Kidney tubule cell (primary cell): ENCODE data around the gene CAMK2G.
A peak's percentile ranks its signal among the peaks of the same experiment; 100 is the strongest.
"Not testable (repeated sequence)": the region's sequence is repeated elsewhere in the genome, so short reads cannot be mapped to it uniquely, and the experiment has no call there.

ENCODE experiments used
- DNase-seq: peaks from one replicate; pipeline ENCODE4 v3.0.0-alpha.2; 2018; ENCODE audit warnings: low spot score

The CAMK2G gene

DNA sequence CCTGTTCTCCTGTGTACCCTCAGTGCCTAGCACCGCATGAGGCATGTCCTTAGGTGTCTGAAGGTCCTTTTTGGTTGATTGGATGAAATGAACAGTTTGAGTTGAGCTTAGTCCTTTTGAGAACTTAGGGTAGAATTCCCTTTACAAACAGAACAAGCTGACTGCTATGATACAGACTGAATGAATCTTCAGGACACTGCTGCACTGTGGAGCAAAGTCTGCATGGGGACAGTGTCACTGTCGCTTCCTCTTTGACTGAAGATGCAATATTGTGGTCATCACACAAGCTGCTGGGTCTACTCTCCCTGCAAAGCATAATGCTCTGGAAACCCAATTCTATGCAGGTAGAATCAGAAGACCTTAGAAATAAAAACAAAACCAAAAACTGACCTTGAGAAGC, 28.0 kb upstream of the CAMK2G start:
- DNase-seq: no peak

DNA sequence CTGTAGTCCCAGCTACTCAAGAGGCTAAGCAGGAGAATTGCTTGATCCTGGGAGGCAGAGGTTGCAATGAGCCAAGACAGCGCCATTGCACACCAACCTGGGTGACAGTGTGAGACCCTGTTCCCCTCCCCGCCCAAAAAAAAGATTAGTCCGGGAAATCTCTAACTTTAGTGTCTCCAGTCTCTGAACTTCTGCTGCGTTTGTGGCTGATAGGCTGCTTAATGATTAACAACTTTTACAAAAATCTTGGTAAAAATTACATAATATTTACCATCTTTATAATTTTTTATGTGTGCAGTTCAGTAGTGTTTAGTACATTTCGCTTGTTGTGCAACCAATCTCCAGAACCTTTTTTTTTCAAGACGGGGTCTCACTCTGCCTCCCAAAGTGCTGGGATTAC, 26.9 kb upstream of the CAMK2G start:
- DNase-seq: no peak

DNA sequence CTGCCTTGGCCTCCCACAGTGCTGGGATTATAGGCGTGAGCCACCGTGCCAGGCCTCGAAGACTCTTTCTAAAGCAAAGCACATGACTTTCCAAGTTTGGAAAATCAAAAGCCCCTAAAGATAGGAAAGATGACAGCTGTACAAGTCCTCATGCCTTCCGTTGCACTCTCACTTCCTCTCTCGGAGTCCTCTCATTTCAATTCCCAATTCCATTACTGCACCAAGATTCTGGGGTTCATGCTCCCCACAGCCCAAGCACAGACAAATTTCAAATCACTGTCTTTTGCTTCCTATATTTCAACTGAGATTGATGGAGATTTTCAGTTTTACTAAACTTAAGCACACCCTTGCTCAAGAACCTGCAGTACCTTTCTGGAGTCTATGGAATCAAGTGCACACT, 25.7 kb upstream of the CAMK2G start:
- DNase-seq: no peak

DNA sequence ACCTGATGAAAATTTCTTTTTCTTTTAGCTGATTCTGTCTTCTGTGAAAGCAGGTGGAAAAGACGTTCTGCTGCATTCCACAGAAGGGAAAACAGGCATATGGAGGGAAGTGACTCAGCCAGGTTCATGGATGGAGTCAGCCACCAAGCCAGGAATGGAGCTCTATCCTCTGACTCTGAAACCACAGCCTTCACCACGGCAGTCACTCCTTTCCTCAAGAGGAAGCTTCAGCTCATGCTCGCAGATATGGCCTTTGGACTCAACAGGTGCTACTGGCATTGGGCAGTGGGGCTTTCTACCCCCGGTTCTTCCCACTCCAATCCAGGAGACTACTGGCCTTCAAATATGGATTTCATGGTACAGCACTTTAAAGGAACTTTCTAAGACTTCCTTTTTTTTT, 25.1 kb upstream of the CAMK2G start:
- DNase-seq: peak; percentile 98

DNA sequence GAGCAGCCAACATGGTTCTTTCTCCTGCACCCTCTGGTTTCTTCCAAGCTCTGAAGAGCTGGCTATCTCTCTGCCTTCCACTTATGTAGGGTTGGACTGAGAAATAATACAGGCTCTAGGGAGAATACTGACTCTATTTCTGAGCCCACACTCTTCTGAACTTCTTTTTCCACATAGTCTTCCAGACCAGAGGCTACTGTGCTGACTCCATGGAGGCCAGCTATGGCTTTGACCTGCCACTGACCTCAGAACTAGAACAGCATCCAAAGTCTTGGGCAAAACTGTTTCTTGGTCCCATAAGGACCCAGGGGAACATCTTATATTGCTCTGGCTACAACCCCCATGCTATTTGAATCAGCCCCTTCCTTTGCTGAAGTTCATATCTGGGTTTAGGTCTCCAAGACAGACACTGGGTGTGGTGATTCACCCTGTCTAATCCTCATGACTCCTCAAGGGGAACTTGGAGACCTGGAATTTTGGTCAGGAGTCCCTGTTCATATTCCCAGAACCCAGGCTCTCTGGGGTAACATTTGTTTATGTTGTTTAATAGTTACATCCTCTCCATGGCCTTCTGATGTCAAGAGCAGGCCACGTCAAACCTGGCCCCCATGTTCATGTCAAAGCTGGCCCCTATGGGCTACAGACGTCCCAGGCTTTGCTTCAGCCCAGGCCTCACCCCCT, 24.5 kb upstream of the CAMK2G start:
- peak; percentile 85 for DNase-seq

- DNase-seq: no peak
Measured at GRCh38 chr10:73897693-73898092, 23.3 kb upstream of the CAMK2G start.

- not testable (repeated sequence) for DNase-seq
Measured at GRCh38 chr10:73895381-73895780, 21.0 kb upstream of the CAMK2G start.

- DNase-seq: peak; percentile 95
Measured at GRCh38 chr10:73894245-73894971, 20.1 kb upstream of the CAMK2G start.

DNA sequence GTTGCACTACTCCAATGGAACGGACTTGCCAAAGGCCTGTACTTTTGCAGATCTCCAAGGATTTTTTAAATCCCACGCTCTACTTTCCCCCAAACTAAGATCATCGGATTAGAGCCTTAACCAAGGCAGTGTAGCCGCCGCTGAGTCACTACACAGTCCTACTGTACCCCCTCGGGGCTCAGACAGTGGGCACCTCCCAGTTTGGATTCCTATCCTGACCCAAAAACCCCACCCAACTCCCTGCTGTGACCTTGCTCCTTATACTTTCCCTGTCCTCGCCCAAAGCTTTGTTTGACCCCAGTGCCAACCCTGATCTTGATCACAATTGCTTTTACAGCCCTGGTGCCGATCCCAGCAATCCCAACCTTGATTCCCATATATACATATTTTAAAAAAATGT, 19.1 kb upstream of the CAMK2G start:
- DNase-seq: no peak

DNA sequence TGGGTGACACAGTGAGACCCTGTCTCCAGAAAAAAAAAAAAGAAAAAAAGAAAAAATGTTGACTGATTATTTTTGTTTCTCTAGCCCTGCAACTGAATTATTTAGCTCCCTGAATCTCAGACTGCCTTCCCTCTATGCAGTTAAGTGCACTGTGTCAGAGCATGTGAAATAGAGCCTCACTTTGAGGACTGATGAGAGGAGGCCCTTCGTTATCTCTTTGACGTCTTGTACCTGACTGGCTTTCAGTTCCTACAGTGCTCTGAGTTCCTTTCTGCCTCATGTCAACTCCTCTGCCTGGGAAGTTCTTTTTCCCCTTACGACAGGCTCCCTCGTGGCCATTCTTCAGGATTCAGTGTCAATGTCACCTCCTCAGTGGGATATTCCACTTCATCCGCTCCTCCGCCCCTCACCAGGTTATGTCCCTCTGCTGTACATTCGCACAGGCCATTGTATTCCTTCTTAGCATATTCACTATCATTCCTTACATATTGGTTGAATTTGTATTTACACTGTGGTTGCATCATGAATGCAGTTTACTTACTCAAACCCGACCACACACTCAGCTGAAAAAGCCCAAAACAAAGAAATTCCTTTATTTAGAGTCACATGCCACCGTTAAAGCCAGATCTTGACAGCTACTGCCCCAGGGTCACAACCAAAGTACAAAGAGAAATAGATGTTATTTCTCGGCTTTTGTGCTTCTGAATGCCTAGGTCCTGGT, 18.1 kb upstream of the CAMK2G start:
- DNase-seq: no peak

- DNase-seq: no peak
Measured at GRCh38 chr10:73891540-73891939, 17.2 kb upstream of the CAMK2G start.

DNA sequence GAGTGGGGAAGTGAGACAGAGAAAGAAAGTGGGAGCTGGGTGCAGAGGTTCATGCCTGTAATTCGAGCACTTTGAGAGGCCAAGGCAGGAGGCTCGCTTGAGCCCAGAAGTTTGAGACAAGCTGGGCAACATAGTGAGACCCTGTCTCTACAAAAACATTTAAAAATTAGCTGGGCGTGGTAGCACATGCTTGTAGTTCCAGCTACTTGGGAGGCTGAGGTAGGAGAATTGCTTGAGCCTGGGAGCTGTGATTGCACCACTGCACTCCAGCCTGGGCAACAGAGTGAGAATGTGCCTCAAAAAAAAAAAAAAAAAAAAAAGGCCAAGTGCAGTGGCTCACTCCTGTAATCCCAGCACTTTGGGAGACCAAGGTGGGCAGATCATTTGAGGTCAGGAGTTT, 16.5 kb upstream of the CAMK2G start:
- DNase-seq: not testable (repeated sequence)

DNA sequence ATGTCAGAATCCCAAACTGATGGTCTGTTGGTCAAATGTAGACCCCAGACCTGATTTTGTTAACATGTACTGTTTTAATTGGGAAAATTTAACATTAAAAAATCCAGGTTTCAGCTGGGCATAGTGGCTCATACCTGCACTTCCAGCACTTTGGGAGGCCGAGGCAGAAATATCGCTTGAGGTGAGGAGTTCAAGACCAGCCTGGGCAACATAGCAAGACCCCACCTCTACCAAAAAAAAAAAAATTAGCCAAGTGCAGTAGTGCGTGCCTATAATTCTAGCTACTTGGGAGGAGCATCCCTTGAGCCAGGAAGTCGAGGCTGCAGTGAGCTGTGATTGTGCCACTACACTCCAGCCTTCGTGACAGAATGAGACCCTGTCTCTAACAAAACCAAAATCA, 15.9 kb upstream of the CAMK2G start:
- DNase-seq: no peak

GRCh38 chr10:73889416-73889815, 15.1 kb upstream of the CAMK2G start:
- DNase-seq: peak; percentile 45

DNA sequence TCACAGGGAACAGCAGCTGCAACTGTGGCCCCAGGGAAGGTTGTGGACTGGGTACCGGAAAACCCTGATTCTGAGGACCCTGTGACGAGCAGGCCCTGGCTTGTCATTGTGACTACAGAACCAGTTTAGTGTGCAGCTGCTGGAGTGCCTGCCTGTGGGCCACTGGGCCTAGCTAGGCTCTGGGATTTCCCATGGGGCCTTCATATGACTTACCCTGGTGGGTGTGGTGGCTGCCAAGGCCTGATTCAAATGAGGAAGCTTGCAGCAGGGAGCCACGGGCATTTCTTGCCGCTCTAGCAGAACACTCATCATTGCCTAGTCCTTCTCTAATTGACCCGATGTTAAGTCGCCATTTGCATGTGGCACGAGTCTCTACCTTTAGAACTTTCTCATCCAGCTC, 14.7 kb upstream of the CAMK2G start:
- peak; percentile 93 for DNase-seq

DNA sequence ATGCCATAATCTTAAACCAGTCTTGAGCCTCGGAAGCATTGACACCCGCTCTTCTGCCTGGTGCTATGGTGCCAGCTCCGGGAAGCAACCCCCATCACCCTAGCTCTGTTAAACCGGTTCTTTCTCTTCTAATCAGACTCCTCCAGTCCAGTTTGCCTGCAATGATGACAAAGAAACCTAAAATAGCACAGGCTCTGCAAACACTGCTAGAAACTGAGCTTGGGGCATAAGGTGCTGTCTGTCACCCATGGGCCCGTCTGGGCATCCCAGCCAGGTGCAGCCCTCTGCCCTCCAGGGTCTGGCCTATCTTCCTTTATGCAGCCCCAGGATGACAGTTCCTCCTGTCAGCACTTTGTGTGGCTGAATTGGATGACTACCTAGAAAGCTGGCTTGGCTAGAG, 14.2 kb upstream of the CAMK2G start:
- DNase-seq: peak; percentile 62

DNA sequence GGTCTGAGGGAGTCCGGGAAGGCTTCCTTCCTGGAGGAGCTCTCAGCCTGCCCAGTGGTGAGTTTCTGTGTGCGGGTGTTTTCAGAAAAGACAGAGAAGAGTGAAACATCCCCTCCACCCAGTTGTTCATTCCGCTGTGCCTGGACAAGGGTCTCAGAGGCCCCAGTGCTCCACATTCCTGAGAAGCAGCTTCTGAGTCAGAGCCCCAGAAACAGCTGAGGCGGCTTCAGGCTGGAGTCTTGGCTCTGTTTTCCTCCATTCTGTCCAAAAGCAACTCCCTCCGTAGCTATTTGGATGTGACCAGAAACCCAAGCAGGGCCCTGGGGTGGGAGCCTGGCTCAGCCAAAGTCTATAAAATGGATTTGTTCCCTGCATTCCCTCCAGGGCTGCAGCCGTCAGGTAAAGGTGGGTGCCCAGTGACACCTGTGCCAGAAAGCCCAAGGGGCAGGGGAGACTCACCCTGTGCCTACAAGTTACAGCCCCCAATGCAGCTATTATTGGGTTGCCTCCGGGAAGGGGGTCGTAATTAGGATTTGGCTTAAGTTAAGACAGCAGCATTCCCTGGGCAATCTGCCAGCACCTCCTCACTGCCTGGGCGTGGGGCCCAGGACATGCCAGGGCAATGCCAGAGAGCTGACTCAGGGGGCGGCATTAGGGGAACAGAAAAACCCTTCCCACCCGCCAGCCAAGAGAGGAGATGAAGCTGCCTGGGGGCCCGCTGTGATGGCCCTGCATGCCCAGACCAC, 13.1 kb upstream of the CAMK2G start:
- DNase-seq: peak; percentile 95

DNA sequence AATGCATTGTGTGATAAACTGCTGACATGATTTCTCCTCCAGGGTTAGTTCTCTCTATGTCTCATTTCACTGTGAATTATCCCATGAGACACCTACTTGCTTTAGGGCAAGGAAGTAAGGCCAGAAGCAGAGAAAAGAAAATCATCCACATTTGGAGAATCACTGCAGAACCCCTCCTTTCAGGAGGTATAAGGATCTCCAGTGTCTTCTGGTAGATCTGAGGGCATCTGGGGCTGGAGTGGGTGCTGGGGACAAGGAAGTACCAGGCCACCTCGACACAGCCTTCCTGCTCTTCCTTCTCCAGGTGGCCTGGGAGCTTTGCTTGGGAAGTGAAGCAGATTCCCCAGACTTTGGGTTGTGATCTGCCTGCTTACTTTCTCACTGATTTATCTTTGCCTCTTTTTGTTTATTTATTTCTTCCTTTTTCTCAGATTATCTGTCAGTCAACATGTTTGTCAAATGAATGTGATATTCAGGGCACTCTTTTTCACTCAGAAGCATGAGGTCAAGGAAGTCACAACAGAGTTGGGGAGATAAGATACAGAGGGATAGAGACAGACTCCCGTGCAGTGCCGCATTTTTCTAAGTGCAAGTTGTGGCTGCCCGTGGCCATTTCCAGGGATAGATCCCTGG, 12.4 kb upstream of the CAMK2G start:
- peak; percentile 63 for DNase-seq

DNA sequence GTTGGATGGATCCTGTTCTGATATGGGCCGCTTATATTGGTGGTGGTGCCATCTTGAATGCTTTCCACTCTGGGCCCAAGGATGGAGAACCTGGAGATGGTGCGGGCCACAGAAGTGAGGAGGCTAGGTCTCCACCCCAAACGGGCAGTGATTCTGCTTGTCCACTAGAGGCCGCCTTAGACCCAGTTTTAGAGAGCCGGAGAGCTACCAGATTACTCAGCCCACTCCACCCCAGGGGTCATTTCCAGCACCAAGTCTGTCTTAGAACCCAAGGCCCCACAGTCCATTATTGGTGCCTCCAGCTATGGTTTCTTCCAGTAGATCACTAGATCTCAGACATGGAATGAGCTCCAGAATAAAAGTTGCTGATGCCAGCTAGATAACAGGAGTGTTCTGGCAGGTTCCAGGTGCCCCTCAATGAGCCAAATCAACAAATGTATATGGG, 11.8 kb upstream of the CAMK2G start:
- DNase-seq: peak; percentile 88

GRCh38 chr10:73884017-73884416, 9.7 kb upstream of the CAMK2G start:
- DNase-seq: no peak

GRCh38 chr10:73881221-73881919, 7.0 kb upstream of the CAMK2G start:
- peak; percentile 23 for DNase-seq
